Lower leg skin (tissue), 4 donors: Measurements from ENCODE around the gene MEX3A. TPM values are rescaled to one million over a fixed set of nuclear protein-coding genes. Genes with fewer than 3 reads are reported as not detected.

Experiments used
- DNase-seq, 2 donors: peaks; one replicate each; pipeline ENCODE4 v3.0.0-alpha.2; 2019; ENCODE audit warnings: low spot score in 2 of 2
- H3K4me3 ChIP-seq: fragments of 200-600 bp; sonication (generic); 2 replicates; pipeline ENCODE4 v1.5.1; 2017; ENCODE audit warnings: mild to moderate bottlenecking, low read depth; ENCODE audit not compliant: poor library complexity, severe bottlenecking
- CTCF ChIP-seq, 3 donors: fragments of 450-650 bp; IDR thresholded peaks; one replicate each; pipeline ENCODE4 v1.5.1; 2016; ENCODE audit warnings: antibody characterized with exemption in 3 of 3, mild to moderate bottlenecking in 3 of 3, moderate library complexity in 2 of 3
- POLR2A ChIP-seq, 2 donors: fragments of 450-650 bp; IDR thresholded peaks; one replicate each; pipeline ENCODE4 v1.6.1; 2016 to 2017; ENCODE audit warnings: antibody characterized with exemption in 2 of 2, mild to moderate bottlenecking in 1 of 2, moderate library complexity in 1 of 2
- WGBS, 2 donors: methylation state at CpG; one replicate each; pipeline ENCODE4 v1.1.5; 2018; 5-methylcytosine and 5-hydroxymethylcytosine counted together
- intact Hi-C: fragments of 100-400 bp; cut with DNase I; formaldehyde crosslinking; loops from one replicate; pipeline ENCODE4 v1.15.0; 2023; ENCODE audit warnings: low total_unique reads
- total RNA-seq, 4 donors: library from RNA; depleted of rRNA; stranded (reverse); fragments of >200 nt; gene quantifications; one replicate each; pipeline ENCODE4 v1.1.0, GENCODE V29; 2016

The MEX3A gene
- total RNA-seq, 4 donors from 2014 or later: 0.21 to 1.1 (median 0.67) TPM

GRCh38 chr1:156081917-156082308 lies 352 bp downstream of the MEX3A start:
- DNase-seq: no peak
- intact Hi-C loops: no loop called here
- peak overlapping the region; percentile 57 for H3K4me3 ChIP-seq
- no peak for TF ChIP-seq CTCF (IDR thresholded peaks at IDR 0.05)
- 0 to 3% methylated on average over 7 to 8 of the region's 10 CpGs for WGBS, 2 donors

GRCh38 chr1:156081180-156081916 lies 917 bp downstream of the MEX3A start:
- 8 to 10% methylated on average over 30 to 49 of the region's 61 CpGs for WGBS, 2 donors
- peak overlapping the region; percentile 57 for H3K4me3 ChIP-seq
- intact Hi-C loops: no loop called here
- no peak for TF ChIP-seq CTCF (IDR thresholded peaks at IDR 0.05)
- no peak for TF ChIP-seq POLR2A (IDR thresholded peaks at IDR 0.05)
- no peak for DNase-seq

GRCh38 chr1:156080863-156081179 lies 1.4 kb downstream of the MEX3A start:
- WGBS, 2 donors: 41 to 53% methylated on average over 4 of the region's 4 CpGs
- H3K4me3 ChIP-seq: no peak overlapping the region
- DNase-seq: no peak

GRCh38 chr1:156080241-156080862 lies 1.9 kb downstream of the MEX3A start:
- H3K4me3 ChIP-seq: no peak overlapping the region

More at GRCh38 chr1:156080863-156081179, 1.4 kb downstream of the MEX3A start:
- TF ChIP-seq CTCF (IDR thresholded peaks at IDR 0.05) (no peak), POLR2A (IDR thresholded peaks at IDR 0.05) (no peak)
- intact Hi-C loops: no loop called here

GRCh38 chr1:156079762-156080161 lies 2.5 kb downstream of the MEX3A start:
- no peak overlapping the region for H3K4me3 ChIP-seq
- no peak for TF ChIP-seq CTCF (IDR thresholded peaks at IDR 0.05)
- no peak for TF ChIP-seq POLR2A (IDR thresholded peaks at IDR 0.05)
- 78 to 85% methylated on average over 5 of the region's 5 CpGs for WGBS, 2 donors
- intact Hi-C loops: no loop called here
- DNase-seq: no peak

More at GRCh38 chr1:156080241-156080862, 1.9 kb downstream of the MEX3A start:
- DNase-seq: no peak
- intact Hi-C loops: no loop called here
- WGBS, 2 donors: 61 to 69% methylated on average over 8 of the region's 8 CpGs
- TF ChIP-seq CTCF (IDR thresholded peaks at IDR 0.05) (no peak), POLR2A (IDR thresholded peaks at IDR 0.05) (no peak)
